ENCODE data around the gene NMT1.

Gene NMT1

GRCh38 chr17:45136846-45137560, 75.9 kb downstream of the NMT1 start:
- H4K20me1 ChIP-seq (ENCODE audit: insufficient read depth, low read length) = no peaks in the 10 kb centered on the region
- peaks cover 7% of the 10 kb centered on the region; the same call in 1 of the 2 replicates for H3K79me2 ChIP-seq (ENCODE audit: insufficient read depth, low read length)
- H3K27ac ChIP-seq (ENCODE audit: low read length) = no peak overlapping the region
- H2AFZ ChIP-seq (ENCODE audit: low read depth, low read length) = no peak overlapping the region
- no peaks in the 10 kb centered on the region for H3K9me3 ChIP-seq (ENCODE audit: insufficient read depth, low read length, severe bottlenecking)
- H3K4me1 ChIP-seq (ENCODE audit: insufficient read depth, low read length) = peaks cover 27% of the 10 kb centered on the region
- peaks cover 11% of the 10 kb centered on the region; the same call in 1 of the 2 replicates for H3K36me3 ChIP-seq (ENCODE audit: insufficient read depth, low read length)
- ATAC-seq (ENCODE audit: insufficient read depth, low read depth) = no peak
- no peak for TF ChIP-seq CTCF (IDR thresholded peaks at IDR 0.05; ENCODE audit: borderline replicate concordance, extremely low read depth, low read length, poor library complexity, severe bottlenecking)
- TF ChIP-seq EZH2 (IDR thresholded peaks at IDR 0.05; ENCODE audit: borderline replicate concordance, low read depth, low read length, severe bottlenecking) = no peak
- H3K4me3 ChIP-seq (ENCODE audit: low read depth in 1 of 2, low read length in 2 of 2) = peak overlapping the region in 1 of 2 experiments; percentile 66; a peak in 1 of 4 replicates
- H3K4me2 ChIP-seq (ENCODE audit: insufficient read depth, low read length) = peak overlapping the region; percentile 81
- H3K27me3 ChIP-seq (ENCODE audit: insufficient read depth, low read length, poor library complexity) = no peaks in the 10 kb centered on the region
- DNase-seq = no peak
- H3K9ac ChIP-seq (ENCODE audit: low read depth, low read length) = peak overlapping the region; percentile 59

- Histone ChIP-seq H3K36me3 (ENCODE audit: insufficient read depth, low read length) (peaks cover 11% of the 10 kb centered on the region; the same call in 1 of the 2 replicates), H3K27ac (ENCODE audit: low read length) (no peak overlapping the region), H3K9ac (ENCODE audit: low read depth, low read length) (no peak overlapping the region), H3K4me3 (ENCODE audit: low read depth in 1 of 2, low read length in 2 of 2) (no peak overlapping the region), H2AFZ (ENCODE audit: low read depth, low read length) (no peak overlapping the region), H3K27me3 (ENCODE audit: insufficient read depth, low read length, poor library complexity) (no peaks in the 10 kb centered on the region), H3K79me2 (ENCODE audit: insufficient read depth, low read length) (peaks cover 7% of the 10 kb centered on the region; the same call in 1 of the 2 replicates), H3K4me1 (ENCODE audit: insufficient read depth, low read length) (peaks cover 23% of the 10 kb centered on the region), H3K9me3 (ENCODE audit: insufficient read depth, low read length, severe bottlenecking) (no peaks in the 10 kb centered on the region), H3K4me2 (ENCODE audit: insufficient read depth, low read length) (no peak overlapping the region), H4K20me1 (ENCODE audit: insufficient read depth, low read length) (no peaks in the 10 kb centered on the region)
- ATAC-seq (ENCODE audit: insufficient read depth, low read depth) = no peak
- DNase-seq = no peak
- TF ChIP-seq CTCF (IDR thresholded peaks at IDR 0.05; ENCODE audit: borderline replicate concordance, extremely low read depth, low read length, poor library complexity, severe bottlenecking) (no peak), EZH2 (IDR thresholded peaks at IDR 0.05; ENCODE audit: borderline replicate concordance, low read depth, low read length, severe bottlenecking) (no peak)
Observed at GRCh38 chr17:45137561-45138305, 76.6 kb downstream of the NMT1 start.

GRCh38 chr17:45138911-45139532, 77.9 kb downstream of the NMT1 start:
- no peak for ATAC-seq (ENCODE audit: insufficient read depth, low read depth)
- H3K27ac ChIP-seq (ENCODE audit: low read length) = no peak overlapping the region
- no peaks in the 10 kb centered on the region for H4K20me1 ChIP-seq (ENCODE audit: insufficient read depth, low read length)
- no peaks in the 10 kb centered on the region for H3K27me3 ChIP-seq (ENCODE audit: insufficient read depth, low read length, poor library complexity)
- H3K4me3 ChIP-seq (ENCODE audit: low read depth in 1 of 2, low read length in 2 of 2) = no peak overlapping the region
- H2AFZ ChIP-seq (ENCODE audit: low read depth, low read length) = no peak overlapping the region
- peaks cover 7% of the 10 kb centered on the region; the same call in 1 of the 2 replicates for H3K79me2 ChIP-seq (ENCODE audit: insufficient read depth, low read length)
- DNase-seq = no peak
- no peak overlapping the region for H3K4me2 ChIP-seq (ENCODE audit: insufficient read depth, low read length)
- peaks cover 17% of the 10 kb centered on the region for H3K4me1 ChIP-seq (ENCODE audit: insufficient read depth, low read length)
- TF ChIP-seq EZH2 (IDR thresholded peaks at IDR 0.05; ENCODE audit: borderline replicate concordance, low read depth, low read length, severe bottlenecking) (no peak), CTCF (IDR thresholded peaks at IDR 0.05; ENCODE audit: borderline replicate concordance, extremely low read depth, low read length, poor library complexity, severe bottlenecking) (no peak)
- H3K36me3 ChIP-seq (ENCODE audit: insufficient read depth, low read length) = peaks cover 11% of the 10 kb centered on the region; the same call in 1 of the 2 replicates
- H3K9ac ChIP-seq (ENCODE audit: low read depth, low read length) = no peak overlapping the region
- no peaks in the 10 kb centered on the region for H3K9me3 ChIP-seq (ENCODE audit: insufficient read depth, low read length, severe bottlenecking)
